Upper lobe of right lung (tissue), 1 donor: ENCODE measurements around the gene IMPDH1. TPM values are rescaled to one million over a fixed set of nuclear protein-coding genes. Genes with fewer than 3 reads are reported as not detected.

ENCODE experiments used
- ATAC-seq: fragments of 200-7000 bp; cut with Tn5 transposase; one replicate; pipeline ENCODE4 v1.9.1; 2020; ENCODE audit warnings: mild to moderate bottlenecking, moderate library complexity
- DNase-seq: peaks from one replicate; pipeline ENCODE4 v3.0.0-alpha.2; 2020
- H3K27ac ChIP-seq: fragments of 200-600 bp; one replicate; pipeline ENCODE4 v1.8.0; 2022
- H3K27me3 ChIP-seq: fragments of 200-600 bp; one replicate; pipeline ENCODE4 v1.8.0; 2022; ENCODE audit warnings: mild to moderate bottlenecking
- H3K36me3 ChIP-seq: fragments of 200-600 bp; one replicate; pipeline ENCODE4 v1.8.0; 2022
- H3K4me1 ChIP-seq: fragments of 200-600 bp; one replicate; pipeline ENCODE4 v1.8.0; 2022
- H3K4me3 ChIP-seq: fragments of 200-600 bp; one replicate; pipeline ENCODE4 v1.8.0; 2022; ENCODE audit warnings: mild to moderate bottlenecking
- H3K9me3 ChIP-seq: fragments of 200-600 bp; one replicate; pipeline ENCODE4 v1.8.0; 2022
- CTCF ChIP-seq: fragments of 200-600 bp; IDR thresholded peaks from one replicate; pipeline ENCODE4 v1.8.0; 2022; ENCODE audit warnings: antibody characterized with exemption
- intact Hi-C: fragments of 100-400 bp; cut with DNase I; formaldehyde crosslinking; loops from one replicate; pipeline ENCODE4 v1.11.0; 2022
- total RNA-seq: library from RNA; stranded (reverse); fragmentation: NEBNext Ultra II Directional; extraction: Animal tissue kit (Norgen Biotek cat#: 25700); gene quantifications from one replicate; pipeline ENCODE4 v1.2.1, GENCODE V29; 2021
- donor health status: DM: no; HTN: yes; CAD: no; lungs with severe emphysema.

IMPDH1 gene
- total RNA-seq, 1 donor from 2014 or later: 59.8 TPM

- intact Hi-C loops: no loop called here
- H3K9me3 ChIP-seq: no peaks in the 10 kb centered on the region
- H3K4me3 ChIP-seq: no peak overlapping the region
- TF ChIP-seq CTCF: no peak
- no peak overlapping the region for H3K27ac ChIP-seq
- H3K4me1 ChIP-seq: no peaks in the 10 kb centered on the region
- no peaks in the 10 kb centered on the region for H3K27me3 ChIP-seq
- no peak for ATAC-seq
- H3K36me3 ChIP-seq: no peaks in the 10 kb centered on the region
- DNase-seq: no peak
These were observed 32.6 kb upstream of the IMPDH1 start for GRCh38 chr7:128442356-128442755.

- no peak for TF ChIP-seq CTCF
- intact Hi-C loops: no loop called here
- H3K4me3 ChIP-seq: no peak overlapping the region
- H3K27me3 ChIP-seq: no peaks in the 10 kb centered on the region
- no peaks in the 10 kb centered on the region for H3K36me3 ChIP-seq
- H3K4me1 ChIP-seq: no peaks in the 10 kb centered on the region
- DNase-seq: no peak
- H3K27ac ChIP-seq: peak overlapping the region; percentile 55
- H3K9me3 ChIP-seq: no peaks in the 10 kb centered on the region
- peak; percentile 83 for ATAC-seq
These were observed 27.9 kb upstream of the IMPDH1 start for GRCh38 chr7:128437426-128438332.

- no peak for DNase-seq
- no peaks in the 10 kb centered on the region for H3K27me3 ChIP-seq
- intact Hi-C loops: no loop called here
- no peaks in the 10 kb centered on the region for H3K4me1 ChIP-seq
- H3K9me3 ChIP-seq: no peaks in the 10 kb centered on the region
- no peak for TF ChIP-seq CTCF
- no peak for ATAC-seq
- no peak overlapping the region for H3K27ac ChIP-seq
- H3K4me3 ChIP-seq: no peak overlapping the region
- H3K36me3 ChIP-seq: no peaks in the 10 kb centered on the region
These were observed 25.5 kb upstream of the IMPDH1 start for GRCh38 chr7:128435327-128435686.

- intact Hi-C loops: no loop called here
- no peaks in the 10 kb centered on the region for H3K27me3 ChIP-seq
- TF ChIP-seq CTCF: no peak
- H3K9me3 ChIP-seq: no peaks in the 10 kb centered on the region
- no peak overlapping the region for H3K4me3 ChIP-seq
- H3K4me1 ChIP-seq: no peaks in the 10 kb centered on the region
- H3K27ac ChIP-seq: no peak overlapping the region
- DNase-seq: no peak
- H3K36me3 ChIP-seq: no peaks in the 10 kb centered on the region
- ATAC-seq: peak; percentile 19
These were observed 24.9 kb upstream of the IMPDH1 start for GRCh38 chr7:128434413-128435326.

- no peak for TF ChIP-seq CTCF
- DNase-seq: no peak
- intact Hi-C loops: no loop called here
- H3K36me3 ChIP-seq: no peaks in the 10 kb centered on the region
- H3K4me3 ChIP-seq: no peak overlapping the region
- H3K9me3 ChIP-seq: no peaks in the 10 kb centered on the region
- H3K4me1 ChIP-seq: no peaks in the 10 kb centered on the region
- no peaks in the 10 kb centered on the region for H3K27me3 ChIP-seq
- no peak overlapping the region for H3K27ac ChIP-seq
- ATAC-seq: no peak
These were observed 22.0 kb upstream of the IMPDH1 start for GRCh38 chr7:128431754-128432153.
